ENCODE data around the gene UMODL1.

GRCh38 chr21:42151948-42152220 is 80.8 kb downstream of the UMODL1 start:
- TF ChIP-seq ZNF180 (CRISPR knock-in tag; IDR thresholded peaks at IDR 0.05; ENCODE audit: borderline replicate concordance, low read depth) (no peak), POLR2A (IDR thresholded peaks at IDR 0.05; ENCODE audit: insufficient read depth in 1 of 2, low read depth in 2 of 2, low read length in 2 of 2) (no peak), ZNF280B (CRISPR knock-in tag; IDR thresholded peaks at IDR 0.05; ENCODE audit: borderline replicate concordance) (no peak), ZNF788 (CRISPR knock-in tag; IDR thresholded peaks at IDR 0.05; ENCODE audit: borderline replicate concordance) (no peak), MYC (CRISPR knock-in tag; IDR thresholded peaks at IDR 0.05; ENCODE audit: borderline replicate concordance) (no peak), MEF2D (CRISPR knock-in tag; IDR thresholded peaks at IDR 0.05) (no peak), BCLAF1 (IDR thresholded peaks at IDR 0.05) (no peak), ZNF350 (CRISPR knock-in tag; IDR thresholded peaks at IDR 0.05; ENCODE audit: borderline replicate concordance, low read depth) (no peak)
